CD4-positive, alpha-beta T cell treated with Interleukin-21 for 1 hour (primary cell): ENCODE results near the gene TMEM150A.
"Not testable (repeated sequence)": the region's sequence is repeated elsewhere in the genome, so short reads cannot be mapped to it uniquely, and the experiment has no call there.

Source experiments
- DNase-seq: peaks from one replicate; pipeline ENCODE4 v3.0.0-alpha.2; 2020

Gene TMEM150A

GRCh38 chr2:85564144-85564563 lies 38.3 kb downstream of the TMEM150A start:
- no peak for DNase-seq

DNA sequence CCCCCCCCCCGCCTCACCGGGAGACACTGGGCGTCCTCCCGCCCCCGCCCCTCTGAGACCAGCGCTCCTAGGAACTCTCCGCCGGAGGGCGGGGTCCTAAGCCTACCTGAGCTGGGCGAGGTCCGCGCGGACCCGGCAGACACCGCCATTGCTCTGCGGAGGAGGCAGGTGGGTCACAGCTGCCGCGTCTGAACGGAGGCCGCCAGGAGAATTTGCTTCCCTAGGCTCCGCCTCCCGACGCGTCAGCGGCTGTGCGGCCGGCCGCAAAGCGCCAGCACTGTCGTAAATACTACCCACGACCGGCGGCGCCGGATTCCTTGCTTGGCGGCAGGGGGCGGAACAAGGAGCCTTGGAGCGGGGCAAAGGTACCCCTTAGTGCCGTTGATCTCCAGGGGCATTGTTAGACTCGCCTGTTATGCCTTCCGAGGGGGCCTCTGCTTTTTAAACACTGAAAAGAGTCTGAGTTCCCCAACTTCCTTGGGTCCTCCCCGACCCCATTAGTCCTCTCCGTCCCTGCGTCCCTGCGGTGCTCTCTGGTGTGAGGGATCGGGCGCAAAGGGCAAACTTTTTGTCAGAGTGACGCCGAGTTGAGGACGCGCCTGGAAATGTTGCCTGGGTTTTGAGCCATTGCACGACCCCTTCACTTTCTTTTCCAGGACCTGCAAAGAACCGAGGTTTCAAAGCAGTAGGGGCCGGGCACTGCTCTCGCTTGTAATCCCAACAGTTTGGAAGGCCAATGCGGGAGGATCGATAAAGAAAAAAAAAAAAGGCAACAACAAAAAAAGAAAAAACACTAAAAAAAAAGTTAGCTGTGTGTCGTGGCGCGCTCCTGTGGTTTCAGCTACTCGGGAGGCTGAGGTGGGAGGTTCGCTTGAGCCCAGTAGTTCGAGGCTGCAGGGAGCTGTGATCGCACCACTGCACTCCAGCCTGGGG lies 41.0 kb downstream of the TMEM150A start, which contains the start of gene GGCX:
GGCX (minus strand) TSS at position 214 of the 933 bp plus-strand sequence; CDS start at position 149, 65 bp downstream.
- DNase-seq, result peak; percentile 95

DNA sequence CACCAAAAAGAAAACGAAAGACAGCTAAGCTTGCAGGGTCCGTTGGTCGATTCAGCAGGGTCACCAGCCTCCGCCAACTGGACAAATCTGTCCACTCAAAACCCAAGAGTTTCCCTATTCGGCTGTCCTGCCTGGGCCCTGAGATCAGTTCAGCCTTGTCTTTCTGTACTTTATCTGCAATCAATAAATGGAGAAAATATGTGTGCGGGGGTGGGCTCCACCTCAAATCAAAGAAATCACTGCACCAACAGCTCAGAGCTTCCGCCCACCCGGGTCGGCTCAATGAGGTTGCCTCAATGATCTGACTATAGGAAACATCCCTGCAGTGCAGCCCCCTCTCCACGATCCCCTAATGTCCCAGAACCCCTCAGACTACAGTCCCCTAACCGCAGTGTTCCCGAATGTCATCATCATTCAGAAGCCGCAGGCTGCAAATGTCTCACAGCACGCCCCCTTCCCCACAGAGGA lies 41.7 kb downstream of the TMEM150A start:
- DNase-seq, result no peak

- not testable (repeated sequence) for DNase-seq
Observed at GRCh38 chr2:85560403-85560726, 42.1 kb downstream of the TMEM150A start.

GRCh38 chr2:85558160-85558559 lies 44.3 kb downstream of the TMEM150A start:
- DNase-seq, result no peak

GRCh38 chr2:85557130-85557529 lies 45.4 kb downstream of the TMEM150A start:
- no peak for DNase-seq

- no peak for DNase-seq
Observed at GRCh38 chr2:85554980-85555612, 47.4 kb downstream of the TMEM150A start.

DNA sequence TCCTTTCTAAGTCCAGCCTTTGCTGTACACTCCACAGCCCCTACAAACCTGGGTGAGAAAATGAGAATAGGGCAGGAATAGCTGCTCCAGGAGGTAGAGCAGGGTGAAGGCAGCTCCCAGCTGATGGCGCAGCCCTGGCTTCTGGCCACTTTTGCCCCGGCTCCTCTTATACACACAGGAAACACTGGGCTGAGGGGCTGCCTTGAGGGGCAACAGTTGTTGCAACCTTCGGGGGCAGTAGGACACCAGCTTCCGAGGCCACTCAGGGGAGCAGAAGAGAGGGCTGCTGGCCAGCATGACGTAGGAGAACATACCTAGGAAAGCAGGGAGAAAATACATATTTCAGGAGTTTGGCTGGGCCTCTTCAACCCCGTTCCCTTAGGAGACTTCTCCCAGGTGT lies 49.3 kb downstream of the TMEM150A start:
- no peak for DNase-seq

- peak; percentile 91 for DNase-seq
Observed at GRCh38 chr2:85551698-85552678, 50.5 kb downstream of the TMEM150A start.

DNA sequence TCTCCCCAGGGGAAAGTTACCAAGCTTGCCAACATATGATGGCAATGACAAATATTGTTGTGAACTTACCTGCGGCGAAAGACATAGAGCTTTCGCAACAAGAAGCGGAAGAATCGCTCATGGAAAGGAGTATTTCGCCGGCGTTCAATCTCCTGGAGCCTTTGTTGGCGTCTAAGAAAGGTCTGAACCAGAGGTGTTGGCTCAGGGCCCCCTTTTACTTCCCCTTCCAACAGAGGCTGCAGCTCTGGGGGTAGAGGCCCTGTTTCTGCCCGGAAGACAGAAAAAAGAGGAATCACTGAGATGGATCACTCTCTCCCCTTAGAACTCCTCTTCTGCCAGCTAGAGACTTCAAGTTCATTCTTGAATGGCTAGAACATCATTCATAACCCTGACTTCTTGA lies 52.0 kb downstream of the TMEM150A start:
- no peak for DNase-seq

DNA sequence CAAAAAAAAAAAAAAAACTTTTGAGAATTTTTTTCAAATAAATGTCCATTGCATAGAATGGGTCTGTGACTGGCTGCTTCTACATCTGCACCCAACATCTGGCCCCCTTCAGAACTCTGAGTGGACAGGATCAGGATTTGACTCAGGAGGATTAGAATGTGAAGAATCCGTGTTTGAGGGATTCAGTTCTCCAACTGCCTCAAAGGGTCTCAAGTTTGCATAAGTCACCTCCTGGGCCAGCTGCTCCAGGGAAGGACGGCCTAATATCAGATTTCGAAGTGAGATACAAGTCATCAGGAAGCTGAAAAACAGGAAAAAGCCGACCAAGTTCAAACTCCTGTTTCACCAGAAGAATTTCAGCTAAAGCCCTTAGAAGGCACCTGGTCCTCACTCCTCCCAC lies 52.7 kb downstream of the TMEM150A start:
- DNase-seq, result no peak

DNA sequence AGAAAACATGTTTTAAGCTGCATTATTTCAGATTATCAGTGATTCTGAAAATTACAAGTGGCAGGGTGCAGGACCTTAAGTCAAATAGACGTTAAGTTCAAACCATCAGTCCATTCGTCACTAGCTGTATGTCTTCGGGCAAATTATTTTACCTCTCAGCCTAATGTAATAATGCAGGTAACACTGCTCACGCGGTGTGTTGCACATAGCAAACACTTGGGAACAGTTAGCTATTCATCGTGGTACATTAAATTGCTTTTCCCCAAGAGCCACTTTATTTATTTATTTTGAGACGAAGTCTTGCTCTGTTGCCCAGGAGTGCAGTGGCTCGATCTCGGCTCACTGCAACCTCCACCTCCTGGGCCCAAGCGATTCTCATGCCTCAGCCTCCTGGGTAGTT lies 53.4 kb downstream of the TMEM150A start:
- DNase-seq, result no peak

GRCh38 chr2:85548608-85548900 lies 53.9 kb downstream of the TMEM150A start:
- DNase-seq, result no peak
